ENCODE measurements around the gene SPSB4.

Gene SPSB4

GRCh38 chr3:141089339-141090152, 38.4 kb downstream of the SPSB4 start:
- Histone ChIP-seq H3K27ac (no peak overlapping the region), H3K4me3 (no peak overlapping the region)

DNA sequence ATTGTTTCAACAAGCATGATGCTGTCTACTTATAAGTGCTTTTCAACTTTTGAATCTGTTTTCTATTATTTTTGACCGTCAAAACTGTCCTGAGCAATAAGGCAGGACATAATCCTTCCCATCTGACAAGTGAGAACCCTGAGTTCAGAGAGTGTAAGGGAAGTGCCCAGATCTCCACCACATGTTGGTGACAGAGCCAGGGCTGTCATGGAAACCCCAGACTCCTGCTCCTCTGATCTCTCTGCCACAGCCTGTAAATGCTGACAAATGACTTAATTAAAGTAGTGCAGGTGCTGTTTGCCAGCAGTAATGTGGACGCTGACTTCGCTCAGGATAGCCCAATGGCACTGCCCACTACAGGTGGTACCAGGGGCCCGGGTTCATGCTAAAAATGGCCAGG, 40.3 kb downstream of the SPSB4 start:
- no peak overlapping the region for H3K27ac ChIP-seq
- no peak overlapping the region for H3K4me3 ChIP-seq

- Histone ChIP-seq H3K27ac (no peak overlapping the region), H3K4me3 (no peak overlapping the region)
Measured at GRCh38 chr3:141092663-141093062, 41.5 kb downstream of the SPSB4 start.

- Histone ChIP-seq H3K4me3 (no peak overlapping the region), H3K27ac (no peak overlapping the region)
Measured at GRCh38 chr3:141093397-141093796, 42.2 kb downstream of the SPSB4 start.

GRCh38 chr3:141093971-141094684, 43.0 kb downstream of the SPSB4 start:
- Histone ChIP-seq H3K27ac (no peak overlapping the region), H3K4me3 (no peak overlapping the region)

GRCh38 chr3:141094790-141095545, 43.8 kb downstream of the SPSB4 start:
- Histone ChIP-seq H3K4me3 (no peak overlapping the region), H3K27ac (no peak overlapping the region)

DNA sequence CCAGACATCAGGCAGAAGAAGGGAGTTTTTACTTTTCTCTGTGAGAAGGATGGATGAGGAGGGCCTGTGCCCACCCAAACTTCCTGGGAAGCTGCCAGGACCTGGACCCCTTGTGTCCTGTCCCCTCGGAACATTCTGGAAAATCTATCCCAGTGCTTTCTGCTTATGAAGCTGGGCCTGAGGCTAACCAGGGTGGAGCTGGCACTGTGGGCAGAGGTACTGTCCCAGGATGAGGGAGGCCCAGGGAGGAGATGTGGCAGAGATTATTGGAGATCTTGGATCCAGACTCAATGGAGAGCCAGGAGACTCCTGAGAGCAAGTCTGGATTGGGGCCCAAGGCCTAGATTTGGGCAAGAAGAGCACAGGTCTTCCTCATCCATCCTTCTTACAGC, 44.4 kb downstream of the SPSB4 start:
- no peak overlapping the region for H3K4me3 ChIP-seq
- H3K27ac ChIP-seq, result peak overlapping the region in 1 of 21 experiments; percentile 10

DNA sequence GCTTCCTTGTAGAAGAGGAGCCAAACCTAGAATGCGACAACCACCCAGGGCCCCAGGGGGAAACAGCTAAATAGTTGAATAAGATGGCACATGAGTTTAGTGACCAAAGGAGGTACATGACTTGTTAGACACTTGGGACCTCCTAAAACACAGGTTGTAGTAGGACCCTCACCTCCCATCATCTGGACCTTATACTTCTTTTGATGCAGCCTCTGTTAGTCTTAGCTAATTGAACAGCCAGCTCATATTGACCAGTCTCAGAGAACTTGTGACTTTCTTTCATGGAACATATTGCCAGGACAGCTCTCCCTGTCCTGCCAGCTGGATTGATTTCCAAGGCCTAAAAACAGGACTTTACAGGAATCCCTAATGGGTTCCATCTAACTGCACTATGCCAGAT, 45.0 kb downstream of the SPSB4 start:
- Histone ChIP-seq H3K4me3 (no peak overlapping the region), H3K27ac (no peak overlapping the region)

GRCh38 chr3:141096981-141097380, 45.8 kb downstream of the SPSB4 start:
- no peak overlapping the region for H3K27ac ChIP-seq
- no peak overlapping the region for H3K4me3 ChIP-seq

GRCh38 chr3:141100112-141100511, 49.0 kb downstream of the SPSB4 start:
- H3K4me3 ChIP-seq, result no peak overlapping the region
- H3K27ac ChIP-seq, result no peak overlapping the region

DNA sequence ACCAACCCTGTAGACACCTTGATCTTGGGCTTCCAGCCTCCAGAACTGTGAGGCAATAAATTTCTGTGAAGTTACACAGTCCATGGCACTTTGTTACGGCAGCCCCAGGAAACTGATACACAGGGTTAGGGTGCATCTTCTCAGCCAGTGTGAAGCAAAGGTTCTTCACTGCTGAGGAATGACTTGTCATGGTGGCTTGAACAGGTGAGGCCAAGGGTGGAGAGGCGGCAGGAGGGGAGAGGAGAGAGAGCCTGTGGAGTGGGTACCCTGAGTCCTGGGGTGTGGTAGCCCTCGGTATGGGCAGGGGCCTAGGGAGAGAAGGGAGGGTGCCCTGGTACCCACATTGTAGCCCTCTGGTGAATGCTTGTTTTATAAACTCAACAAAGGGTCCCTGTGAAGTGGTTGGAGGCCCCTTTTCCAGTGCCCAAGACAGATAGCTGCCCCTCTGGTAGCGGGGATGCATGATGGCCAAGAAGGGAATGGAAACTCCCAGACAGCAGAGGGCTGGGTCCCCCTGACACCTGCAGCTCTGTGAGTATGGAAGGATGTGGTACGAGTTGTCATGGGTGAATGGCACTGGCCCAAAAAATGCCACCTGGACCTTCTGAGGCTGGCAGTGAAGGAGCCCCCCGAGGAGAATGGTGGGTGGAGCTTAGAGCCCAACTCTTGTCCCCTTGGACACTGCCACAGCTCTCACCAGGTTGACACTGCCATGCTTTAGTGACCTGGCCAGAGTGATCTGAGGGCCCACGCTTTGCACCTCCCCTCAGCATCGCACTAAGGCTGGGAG, 49.6 kb downstream of the SPSB4 start:
- H3K27ac ChIP-seq, result no peak overlapping the region
- H3K4me3 ChIP-seq, result no peak overlapping the region

DNA sequence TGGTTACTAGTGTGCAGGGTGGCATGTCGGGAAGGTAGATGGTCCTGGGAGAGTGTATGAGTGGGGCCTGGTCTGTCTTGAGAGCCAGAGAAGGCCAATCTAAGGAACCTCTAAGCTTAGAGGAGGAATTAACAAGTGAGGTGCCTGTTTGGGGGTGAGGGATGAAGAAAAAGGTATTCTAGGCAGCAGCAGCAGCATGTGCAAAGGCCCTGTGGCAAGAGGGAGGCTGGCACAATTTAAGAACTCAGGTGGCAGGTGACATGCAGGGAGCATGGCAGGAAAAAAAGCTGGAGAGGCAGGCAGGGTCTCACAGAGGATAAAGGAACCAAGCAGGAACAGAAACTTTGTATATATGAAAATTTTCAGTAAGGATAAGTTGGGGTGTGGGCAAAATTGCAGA, 51.2 kb downstream of the SPSB4 start:
- no peak overlapping the region for H3K27ac ChIP-seq
- H3K4me3 ChIP-seq, result no peak overlapping the region

- H3K4me3 ChIP-seq, result no peak overlapping the region
- H3K27ac ChIP-seq, result no peak overlapping the region
Measured at GRCh38 chr3:141103067-141103466, 51.9 kb downstream of the SPSB4 start.

GRCh38 chr3:141103503-141103902, 52.4 kb downstream of the SPSB4 start:
- no peak overlapping the region for H3K27ac ChIP-seq

GRCh38 chr3:141104151-141104821, 53.1 kb downstream of the SPSB4 start:
- H3K27ac ChIP-seq, result no peak overlapping the region
- H3K4me3 ChIP-seq, result no peak overlapping the region

More at GRCh38 chr3:141103503-141103902, 52.4 kb downstream of the SPSB4 start:
- no peak overlapping the region for H3K4me3 ChIP-seq

- Histone ChIP-seq H3K27ac (no peak overlapping the region), H3K4me3 (no peak overlapping the region)
Measured at GRCh38 chr3:141105828-141106628, 54.9 kb downstream of the SPSB4 start.

- H3K4me3 ChIP-seq, result no peak overlapping the region
- H3K27ac ChIP-seq, result no peak overlapping the region
Measured at GRCh38 chr3:141106842-141107241, 55.7 kb downstream of the SPSB4 start.

DNA sequence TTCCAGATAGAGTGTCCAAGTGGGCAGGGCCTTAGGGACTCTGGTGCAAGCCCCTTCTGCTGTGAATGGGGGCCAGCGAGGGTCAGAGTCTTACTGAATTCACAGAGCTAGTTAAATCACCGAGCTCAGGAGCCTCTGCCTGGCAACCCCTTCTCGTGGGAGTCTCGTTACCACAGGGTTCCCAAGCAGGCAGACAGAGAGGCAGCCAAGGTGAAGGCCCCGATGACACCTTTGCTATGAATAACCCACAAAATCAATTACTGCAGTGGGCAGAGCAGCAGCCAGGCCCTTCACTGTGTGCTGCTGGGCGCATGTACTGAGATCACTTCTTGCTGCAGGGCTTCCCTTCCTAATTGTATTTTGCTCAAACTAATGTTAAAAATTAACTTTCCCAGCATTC, 56.9 kb downstream of the SPSB4 start:
- Histone ChIP-seq H3K4me3 (no peak overlapping the region), H3K27ac (no peak overlapping the region)
